HCT116 (cell line): Measurements from ENCODE around the gene PDE4B. TPM values are rescaled to one million over a fixed set of nuclear protein-coding genes. Genes with fewer than 3 reads are reported as not detected.

Experiments used
- ATAC-seq: fragments of 200-7000 bp; cut with Tn5 transposase; 2 replicates; pipeline ENCODE4 v1.9.1; 2020; ENCODE audit warnings: mild to moderate bottlenecking, moderate library complexity
- BruUV-seq: library from RNA; stranded (reverse); fragments of 400-500 nt; replicated peaks from 2 replicates; lab custom pipeline; 2021; lab: Mats Ljungman, UMichigan
- CTCF ChIA-PET: fragments of 300-600 bp; sonication (Branson Sonifier 250); formaldehyde crosslinking; loops from one replicate; lab custom pipeline; 2021; ENCODE audit warnings: antibody characterized with exemption; lab: Charles Lee
- POLR2A ChIA-PET: fragments of 300-600, 350-600 bp; sonication (Branson Sonifier 250); formaldehyde crosslinking; loops from one replicate; lab custom pipeline; 2021; ENCODE audit warnings: antibody characterized with exemption; lab: Charles Lee
- RAD21 ChIA-PET, 2 experiments: fragments of 300-600 bp; sonication (Branson Sonifier 250); formaldehyde crosslinking; loops; one replicate each; lab custom pipeline; 2023; ENCODE audit warnings: low total read pairs in 2 of 2; ENCODE audit not compliant: uncharacterized antibody in 2 of 2, unreplicated experiment in 2 of 2, low non-redundant PET in 1 of 2; lab: Charles Lee
- DNase-seq: peaks from one replicate; pipeline ENCODE4 v3.0.0-alpha.2; 2010; ENCODE audit warnings: low read depth, low spot score
- H2AFZ ChIP-seq: fragments of 200-600 bp; shearing (Covaris generic), sonication (generic); 2 replicates; pipeline ENCODE4 v1.6.1; 2017; ENCODE audit warnings: low read depth, mixed run types, mixed read lengths, antibody characterized with exemption, low read length; ENCODE audit not compliant: poor library complexity, severe bottlenecking
- H3K27ac ChIP-seq: 2 replicates; pipeline ENCODE4 v1.5.1; 2012; ENCODE audit warnings: low read depth, low read length
- H3K27me3 ChIP-seq: fragments of 200-600 bp; sonication (generic); 2 replicates; pipeline ENCODE4 v1.6.1; 2016; ENCODE audit warnings: mixed run types, low read length, mixed read lengths; ENCODE audit not compliant: insufficient read depth
- H3K36me3 ChIP-seq, 2 experiments: fragments of 200-500 bp in 1 of 2; fragments of 200-600 bp in 1 of 2; sonication (Bioruptor generic) in 1 of 2; sonication (generic) in 1 of 2; 2 replicates each; pipeline versions ENCODE4 v1.5.1 to v1.6.1; 2014 to 2016; ENCODE audit warnings: low read length in 2 of 2, inconsistent platforms in 1 of 2, mixed read lengths in 1 of 2, mixed run types in 1 of 2; ENCODE audit not compliant: insufficient read depth in 2 of 2, control insufficient read depth in 1 of 2
- H3K4me1 ChIP-seq, 2 experiments: fragments of 200-600 bp in 1 of 2; sonication (generic) in 1 of 2; 2 replicates each; pipeline versions ENCODE4 v1.5.1 to v1.6.1; 2012 to 2017; ENCODE audit warnings: low read length in 2 of 2, inconsistent platforms in 1 of 2, mild to moderate bottlenecking in 1 of 2, mixed read lengths in 1 of 2, mixed run types in 1 of 2, moderate library complexity in 1 of 2; ENCODE audit not compliant: insufficient read depth in 2 of 2, control insufficient read depth in 1 of 2
- H3K4me2 ChIP-seq: fragments of 200-600 bp; sonication (generic); 2 replicates; pipeline ENCODE4 v1.6.1; 2017; ENCODE audit warnings: mixed run types, low read length, mixed read lengths
- H3K4me3 ChIP-seq, 2 experiments: fragments of 200-600 bp in 1 of 2; sonication (generic) in 1 of 2; replicated peaks in 1 of 2; 2 replicates each; pipeline ENCODE4 v1.5.1; 2011 to 2016; ENCODE audit warnings: low read length in 2 of 2, control low read depth in 1 of 2, low read depth in 1 of 2, mild to moderate bottlenecking in 1 of 2, mixed read lengths in 1 of 2, mixed run types in 1 of 2
- H3K79me2 ChIP-seq: fragments of 200-600 bp; sonication (generic); 2 replicates; pipeline ENCODE4 v1.6.1; 2017; ENCODE audit warnings: mild to moderate bottlenecking, mixed run types, low read length, moderate library complexity, mixed read lengths; ENCODE audit not compliant: insufficient read depth
- H3K9ac ChIP-seq: fragments of 200-600 bp; sonication (generic); 2 replicates; pipeline ENCODE4 v1.6.1; 2016; ENCODE audit warnings: low read length, mixed read lengths
- H3K9me2 ChIP-seq: fragments of 200-600 bp; sonication (generic), shearing (Covaris generic); 2 replicates; pipeline ENCODE4 v1.6.1; 2017; ENCODE audit warnings: mixed run types, mild to moderate bottlenecking, moderate library complexity; ENCODE audit not compliant: insufficient read depth
- H3K9me3 ChIP-seq, 2 experiments: fragments of 200-500 bp in 1 of 2; fragments of 200-600 bp in 1 of 2; sonication (Bioruptor generic) in 1 of 2; sonication (generic) in 1 of 2; 2 replicates each; pipeline ENCODE4 v1.6.1; 2014 to 2017; ENCODE audit warnings: low read length in 2 of 2, mixed read lengths in 2 of 2, inconsistent platforms in 1 of 2, low read depth in 1 of 2, mild to moderate bottlenecking in 1 of 2, mixed run types in 1 of 2, moderate library complexity in 1 of 2; ENCODE audit not compliant: control insufficient read depth in 1 of 2, insufficient read depth in 1 of 2
- H4K20me1 ChIP-seq: fragments of 200-600 bp; sonication (generic), shearing (Covaris generic); 2 replicates; pipeline ENCODE4 v1.6.1; 2017; ENCODE audit warnings: mixed run types, mild to moderate bottlenecking, moderate library complexity; ENCODE audit not compliant: insufficient read depth
- ATF3 ChIP-seq: IDR thresholded peaks from 2 replicates; pipeline ENCODE4 v1.6.1; 2012
- CBX3 ChIP-seq: IDR thresholded peaks from 2 replicates; pipeline ENCODE4 v1.6.1; 2012; ENCODE audit warnings: low read depth
- CEBPB ChIP-seq: IDR thresholded peaks from 2 replicates; pipeline ENCODE4 v1.6.1; 2012; ENCODE audit warnings: low read depth
- EGR1 ChIP-seq: IDR thresholded peaks from 2 replicates; pipeline ENCODE4 v1.6.1; 2012; ENCODE audit warnings: low read depth
- ELF1 ChIP-seq: IDR thresholded peaks from 2 replicates; pipeline ENCODE4 v1.6.1; 2012; ENCODE audit warnings: low read depth, borderline replicate concordance
- EZH2 ChIP-seq: fragments of 200-600 bp; sonication (generic); IDR thresholded peaks from 2 replicates; pipeline ENCODE4 v1.6.1; 2017; ENCODE audit warnings: antibody characterized with exemption, mixed run types
- EZH2phosphoT487 ChIP-seq: fragments of 200-600 bp; IDR thresholded peaks from 2 replicates; pipeline ENCODE4 v1.6.1; 2018; ENCODE audit warnings: antibody characterized with exemption, borderline replicate concordance
- JUND ChIP-seq: IDR thresholded peaks from 2 replicates; pipeline ENCODE4 v1.6.1; 2012
- POLR2A ChIP-seq: IDR thresholded peaks from 2 replicates; pipeline ENCODE4 v1.7.0; 2011; ENCODE audit warnings: borderline replicate concordance; ENCODE audit not compliant: insufficient read depth, insufficient read length; ENCODE audit errors: extremely low read depth
- POLR2AphosphoS5 ChIP-seq: IDR thresholded peaks from 2 replicates; pipeline ENCODE4 v1.6.1; 2011; ENCODE audit warnings: mild to moderate bottlenecking, low read depth, low read length, moderate library complexity
- RAD21 ChIP-seq: IDR thresholded peaks from 2 replicates; pipeline ENCODE4 v1.6.1; 2012; ENCODE audit warnings: low read depth, mild to moderate bottlenecking
- SIN3A ChIP-seq: IDR thresholded peaks from 2 replicates; pipeline ENCODE4 v1.6.1; 2012; ENCODE audit warnings: low read depth
- SP1 ChIP-seq: IDR thresholded peaks from 2 replicates; pipeline ENCODE4 v1.6.1; 2012; ENCODE audit warnings: low read depth
- SRF ChIP-seq: IDR thresholded peaks from 2 replicates; pipeline ENCODE4 v1.6.1; 2012; ENCODE audit warnings: low read depth
- TCF7L2 ChIP-seq: IDR thresholded peaks from 2 replicates; pipeline ENCODE4 v1.7.0; 2011; ENCODE audit warnings: borderline replicate concordance, inconsistent platforms; ENCODE audit not compliant: insufficient read depth, insufficient read length; ENCODE audit errors: extremely low read depth
- ZFX ChIP-seq: fragments of 450-650 bp; IDR thresholded peaks from 2 replicates; pipeline ENCODE4 v1.6.1; 2017
- intact Hi-C: fragments of 100-400 bp; cut with micrococcal nuclease; formaldehyde crosslinking; loops from 2 replicates; pipeline ENCODE4 v1.10.0; 2022
- total RNA-seq: library from RNA; stranded (reverse); gene quantifications from one replicate; pipeline ENCODE4 v1.2.1, GENCODE V29; 2021; ENCODE audit not compliant: unreplicated experiment
- TF ChIP-seq, protein P1 (sequence below): IDR thresholded peaks from 2 replicates; pipeline ENCODE4 v1.6.1; 2012
- TF ChIP-seq, protein P2 (sequence below): IDR thresholded peaks from 2 replicates; pipeline ENCODE4 v1.6.1; 2011; ENCODE audit warnings: mild to moderate bottlenecking, low read length, moderate library complexity; ENCODE audit not compliant: insufficient replicate concordance; ENCODE audit errors: extremely low read depth

The PDE4B gene
- total RNA-seq, 1 experiment from 2014 or later, result 76.9 TPM

DNA sequence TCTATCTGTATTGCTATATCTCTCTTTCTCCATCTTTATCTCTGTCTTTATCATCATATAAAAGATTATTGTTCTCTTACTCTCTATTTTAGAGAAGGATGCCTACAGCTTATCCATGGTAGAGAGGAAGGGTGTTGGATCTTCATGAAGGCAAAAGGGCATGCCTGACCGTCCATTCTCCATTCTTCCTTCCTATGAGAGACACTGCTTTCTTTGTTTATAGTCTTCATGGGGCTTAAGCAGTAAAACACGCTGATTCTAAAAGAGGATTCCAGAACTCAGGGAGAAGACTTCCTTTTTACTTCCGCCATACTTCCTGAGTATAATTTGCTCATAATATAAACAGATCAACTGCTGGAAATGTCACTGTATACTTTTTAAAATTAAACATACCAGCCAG is 44.0 kb downstream of the PDE4B start:
- Histone ChIP-seq H3K9ac (no peak overlapping the region), H3K9me3 (no peaks in the 10 kb centered on the region), H3K36me3 (no peaks in the 10 kb centered on the region), H3K9me2 (no peaks in the 10 kb centered on the region), H3K79me2 (no peaks in the 10 kb centered on the region), H3K27me3 (no peaks in the 10 kb centered on the region), H3K4me3 (no peak overlapping the region)
- POLR2A ChIA-PET, result no interaction called here
- BruUV-seq, result no TSS peak
- RAD21 ChIA-PET, result no interaction called here
- intact Hi-C loops, result no loop called here
- TF ChIP-seq EZH2, result no peak
- TF ChIP-seq EZH2phosphoT487, result no peak
- TF ChIP-seq EGR1, result no peak
- no peak for TF ChIP-seq CBX3
- no peak for TF ChIP-seq RAD21
- TF ChIP-seq, protein P1, sequence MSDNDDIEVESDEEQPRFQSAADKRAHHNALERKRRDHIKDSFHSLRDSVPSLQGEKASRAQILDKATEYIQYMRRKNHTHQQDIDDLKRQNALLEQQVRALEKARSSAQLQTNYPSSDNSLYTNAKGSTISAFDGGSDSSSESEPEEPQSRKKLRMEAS, result no peak
- no peak for TF ChIP-seq TCF7L2
- no peak for TF ChIP-seq ZFX
- no peak for TF ChIP-seq ATF3
- no peak for TF ChIP-seq CEBPB
- TF ChIP-seq JUND, result no peak
- TF ChIP-seq POLR2AphosphoS5, result no peak
- TF ChIP-seq SP1, result no peak
- TF ChIP-seq SRF, result no peak
- no peak for TF ChIP-seq ELF1
- TF ChIP-seq POLR2A, result no peak
- TF ChIP-seq, protein P2, sequence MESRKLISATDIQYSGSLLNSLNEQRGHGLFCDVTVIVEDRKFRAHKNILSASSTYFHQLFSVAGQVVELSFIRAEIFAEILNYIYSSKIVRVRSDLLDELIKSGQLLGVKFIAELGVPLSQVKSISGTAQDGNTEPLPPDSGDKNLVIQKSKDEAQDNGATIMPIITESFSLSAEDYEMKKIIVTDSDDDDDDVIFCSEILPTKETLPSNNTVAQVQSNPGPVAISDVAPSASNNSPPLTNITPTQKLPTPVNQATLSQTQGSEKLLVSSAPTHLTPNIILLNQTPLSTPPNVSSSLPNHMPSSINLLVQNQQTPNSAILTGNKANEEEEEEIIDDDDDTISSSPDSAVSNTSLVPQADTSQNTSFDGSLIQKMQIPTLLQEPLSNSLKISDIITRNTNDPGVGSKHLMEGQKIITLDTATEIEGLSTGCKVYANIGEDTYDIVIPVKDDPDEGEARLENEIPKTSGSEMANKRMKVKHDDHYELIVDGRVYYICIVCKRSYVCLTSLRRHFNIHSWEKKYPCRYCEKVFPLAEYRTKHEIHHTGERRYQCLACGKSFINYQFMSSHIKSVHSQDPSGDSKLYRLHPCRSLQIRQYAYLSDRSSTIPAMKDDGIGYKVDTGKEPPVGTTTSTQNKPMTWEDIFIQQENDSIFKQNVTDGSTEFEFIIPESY, result no peak
- no peak for TF ChIP-seq SIN3A
- TF ChIP-seq, all 23 proteins: peak for 0
- Histone ChIP-seq H3K4me1 (no peaks in the 10 kb centered on the region), H2AFZ (no peak overlapping the region), H4K20me1 (no peaks in the 10 kb centered on the region), H3K27ac (no peak overlapping the region), H3K4me2 (no peak overlapping the region)
- DNase-seq, result no peak
- no peak for ATAC-seq
- CTCF ChIA-PET, result no interaction called here
